HEK293T (cell line): ENCODE results near the gene NPHP4.

ENCODE experiments used
- ARNT ChIP-seq: fragments of 450-650 bp; IDR thresholded peaks from 2 replicates; pipeline ENCODE4 v1.6.1; 2017; ENCODE audit warnings: mild to moderate bottlenecking
- BHLHE40 ChIP-seq: fragments of 450-650 bp; IDR thresholded peaks from 2 replicates; pipeline ENCODE4 v1.6.1; 2016; ENCODE audit warnings: mild to moderate bottlenecking, moderate library complexity, borderline replicate concordance
- FOXK2 ChIP-seq: fragments of 450-650 bp; IDR thresholded peaks from 2 replicates; pipeline ENCODE4 v1.6.1; 2016; ENCODE audit warnings: mild to moderate bottlenecking
- FOXM1 ChIP-seq: fragments of 450-650 bp; IDR thresholded peaks from 2 replicates; pipeline ENCODE4 v1.6.1; 2017; ENCODE audit warnings: mild to moderate bottlenecking, borderline replicate concordance
- LEF1 ChIP-seq: fragments of 450-650 bp; IDR thresholded peaks from 2 replicates; pipeline ENCODE4 v1.6.1; 2017; ENCODE audit warnings: mild to moderate bottlenecking, borderline replicate concordance
- TARDBP ChIP-seq: fragments of 450-650 bp; IDR thresholded peaks from 2 replicates; pipeline ENCODE4 v1.6.1; 2016
- ZNF384 ChIP-seq: fragments of 450-650 bp; IDR thresholded peaks from 2 replicates; pipeline ENCODE4 v1.6.1; 2016
- TF ChIP-seq, protein P1 (sequence below): fragments of 450-650 bp; IDR thresholded peaks from 2 replicates; pipeline ENCODE4 v1.6.1; 2016

DNA sequence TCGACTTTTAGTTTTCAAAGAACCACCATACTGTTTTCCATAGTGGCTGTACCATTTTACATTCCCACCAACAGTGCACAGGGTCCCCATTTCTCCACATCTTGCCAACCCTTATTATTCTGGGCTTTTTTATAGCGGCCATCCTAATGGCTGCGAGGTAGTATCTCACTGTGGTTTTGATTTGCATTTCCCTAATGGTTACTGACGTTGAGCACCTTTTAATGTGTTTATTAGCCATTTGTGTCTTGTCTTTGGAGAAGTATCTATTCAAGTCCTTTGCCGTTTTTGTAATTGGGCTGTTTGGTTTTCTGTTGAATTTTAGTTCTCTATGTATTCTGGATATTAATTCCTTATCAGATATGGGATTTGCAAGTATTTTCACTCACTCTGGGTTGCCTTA, 31.1 kb upstream of the NPHP4 start:
- no peak for TF ChIP-seq ARNT
- TF ChIP-seq TARDBP = no peak
- no peak for TF ChIP-seq ZNF384
- no peak for TF ChIP-seq LEF1
- no peak for TF ChIP-seq BHLHE40
- no peak for TF ChIP-seq FOXK2
- TF ChIP-seq, protein P1, sequence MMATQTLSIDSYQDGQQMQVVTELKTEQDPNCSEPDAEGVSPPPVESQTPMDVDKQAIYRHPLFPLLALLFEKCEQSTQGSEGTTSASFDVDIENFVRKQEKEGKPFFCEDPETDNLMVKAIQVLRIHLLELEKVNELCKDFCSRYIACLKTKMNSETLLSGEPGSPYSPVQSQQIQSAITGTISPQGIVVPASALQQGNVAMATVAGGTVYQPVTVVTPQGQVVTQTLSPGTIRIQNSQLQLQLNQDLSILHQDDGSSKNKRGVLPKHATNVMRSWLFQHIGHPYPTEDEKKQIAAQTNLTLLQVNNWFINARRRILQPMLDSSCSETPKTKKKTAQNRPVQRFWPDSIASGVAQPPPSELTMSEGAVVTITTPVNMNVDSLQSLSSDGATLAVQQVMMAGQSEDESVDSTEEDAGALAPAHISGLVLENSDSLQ = no peak
- no peak for TF ChIP-seq FOXM1
